H1 (cell line): ENCODE data around the gene COX5A. TPM values are rescaled to one million over a fixed set of nuclear protein-coding genes. Genes with fewer than 3 reads are reported as not detected.

ENCODE experiments used
- CTCF ChIA-PET: fragments of 300-600 bp; sonication (Branson Sonifier 250); formaldehyde crosslinking; loops from one replicate; lab custom pipeline; 2021; ENCODE audit not compliant: partially characterized antibody; lab: Charles Lee
- POLR2A ChIA-PET: fragments of 300-600 bp; sonication (Branson Sonifier 250); formaldehyde crosslinking; loops from one replicate; lab custom pipeline; 2021; ENCODE audit warnings: inconsistent platforms; ENCODE audit not compliant: partially characterized antibody; lab: Charles Lee
- DNase-seq, 2 experiments: peaks; one replicate each; pipeline versions ENCODE4 v3.0.0 to v3.0.0-alpha.2; 2010 to 2022; ENCODE audit warnings: low spot score in 2 of 2, low read depth in 1 of 2, mixed read lengths in 1 of 2
- FAIRE-seq: peaks from 2 replicates; lab custom pipeline; 2011; peaks lifted over from hg19 to GRCh38; lab: Jason Lieb, UNC
- H2AFZ ChIP-seq: 2 replicates; pipeline ENCODE4 v1.8.1; 2012; ENCODE audit warnings: low read length, inconsistent platforms
- H2AK5ac ChIP-seq: 2 replicates; pipeline ENCODE4 v1.6.1; 2013; ENCODE audit warnings: low read depth, low read length
- H2BK120ac ChIP-seq: replicated peaks from 2 replicates; pipeline ENCODE3; 2013; ENCODE audit warnings: low read depth, low read length, inconsistent platforms
- H2BK12ac ChIP-seq: 2 replicates; pipeline ENCODE4 v1.6.1; 2013; ENCODE audit warnings: low read depth, low read length
- H2BK15ac ChIP-seq: 2 replicates; pipeline ENCODE4 v1.6.1; 2013; ENCODE audit warnings: low read length
- H2BK20ac ChIP-seq: 2 replicates; pipeline ENCODE4 v1.6.1; 2013; ENCODE audit warnings: low read length
- H2BK5ac ChIP-seq: 2 replicates; pipeline ENCODE4 v1.6.1; 2013; ENCODE audit warnings: low read depth, low read length
- H3K14ac ChIP-seq: 2 replicates; pipeline ENCODE4 v1.6.1; 2013; ENCODE audit warnings: inconsistent platforms; ENCODE audit not compliant: insufficient read length
- H3K18ac ChIP-seq: 2 replicates; pipeline ENCODE4 v1.6.1; 2013; ENCODE audit warnings: low read length; ENCODE audit errors: extremely low read depth
- H3K23ac ChIP-seq: 2 replicates; pipeline ENCODE4 v1.6.1; 2013; ENCODE audit warnings: inconsistent platforms; ENCODE audit not compliant: insufficient read length
- H3K23me2 ChIP-seq: 2 replicates; pipeline ENCODE4 v1.6.1; 2013; ENCODE audit warnings: low read depth, low read length
- H3K27ac ChIP-seq: 2 replicates; pipeline ENCODE4 v1.6.1; 2011; ENCODE audit warnings: low read depth, low read length, inconsistent platforms
- H3K27me3 ChIP-seq, 4 experiments: replicated peaks in 1 of 4; 1 replicate in 1 of 4; 2 replicates in 3 of 4; pipeline versions ENCODE4 v1.6.1 to v1.8.1; 2011 to 2013; ENCODE audit warnings: low read length in 3 of 4, mild to moderate bottlenecking in 3 of 4, inconsistent platforms in 2 of 4, mixed read lengths in 2 of 4, moderate library complexity in 1 of 4; ENCODE audit not compliant: control insufficient read depth in 3 of 4, insufficient read depth in 3 of 4; ENCODE audit errors: extremely low read depth in 1 of 4
- H3K36me3 ChIP-seq, 4 experiments: 2 replicates each; pipeline versions ENCODE4 v1.6.1 to v1.8.1; 2011 to 2013; ENCODE audit warnings: mild to moderate bottlenecking in 4 of 4, low read length in 3 of 4, moderate library complexity in 2 of 4, control low read depth in 1 of 4, inconsistent platforms in 1 of 4; ENCODE audit not compliant: insufficient read depth in 4 of 4, control insufficient read depth in 2 of 4
- H3K4ac ChIP-seq: replicated peaks from 2 replicates; pipeline ENCODE3; 2013; ENCODE audit warnings: low read length, low read depth, mixed read lengths, inconsistent platforms; ENCODE audit not compliant: insufficient read length
- H3K4me1 ChIP-seq, 4 experiments: replicated peaks in 1 of 4; 1 replicate in 1 of 4; 2 replicates in 3 of 4; pipeline versions ENCODE4 v1.6.1 to v1.8.1; 2011 to 2013; ENCODE audit warnings: low read length in 3 of 4, inconsistent platforms in 2 of 4, mixed read lengths in 1 of 4; ENCODE audit not compliant: insufficient read depth in 4 of 4, control insufficient read depth in 3 of 4
- H3K4me2 ChIP-seq, 2 experiments: 2 replicates each; pipeline versions ENCODE4 v1.6.1 to v1.8.1; 2011 to 2013; ENCODE audit warnings: low read depth in 2 of 2, low read length in 2 of 2, control low read depth in 1 of 2, inconsistent platforms in 1 of 2, mild to moderate bottlenecking in 1 of 2; ENCODE audit not compliant: insufficient read depth in 1 of 2
- H3K4me3 ChIP-seq, 4 experiments: fragments of 200-600, 300-600 bp in 1 of 4; sonication (generic), shearing (Covaris generic), sonication (Bioruptor Twin) in 1 of 4; 2 replicates each; pipeline versions ENCODE4 v1.5.1 to v1.8.1; 2011 to 2016; ENCODE audit warnings: low read length in 4 of 4, low read depth in 3 of 4, control low read depth in 2 of 4, inconsistent platforms in 2 of 4, mild to moderate bottlenecking in 2 of 4, mixed read lengths in 1 of 4, moderate library complexity in 1 of 4; ENCODE audit not compliant: insufficient read depth in 2 of 4; ENCODE audit errors: extremely low read depth in 1 of 4
- H3K56ac ChIP-seq: replicated peaks from 2 replicates; pipeline ENCODE3; 2013; ENCODE audit warnings: low read depth, mild to moderate bottlenecking, mixed read lengths, low read length, inconsistent platforms; ENCODE audit not compliant: insufficient read length
- H3K79me1 ChIP-seq: 2 replicates; pipeline ENCODE4 v1.6.1; 2013; ENCODE audit warnings: low read depth, low read length, control low read depth
- H3K79me2 ChIP-seq, 2 experiments: 2 replicates each; pipeline versions ENCODE4 v1.6.1 to v1.8.1; 2012 to 2013; ENCODE audit warnings: low read length in 2 of 2, mild to moderate bottlenecking in 2 of 2, inconsistent platforms in 1 of 2; ENCODE audit not compliant: insufficient read depth in 2 of 2, control insufficient read depth in 1 of 2
- H3K9ac ChIP-seq, 4 experiments: replicated peaks in 1 of 4; 1 replicate in 1 of 4; 2 replicates in 3 of 4; pipeline versions ENCODE4 v1.6.1 to v1.8.1; 2011 to 2013; ENCODE audit warnings: low read depth in 3 of 4, low read length in 3 of 4, control low read depth in 2 of 4, mild to moderate bottlenecking in 2 of 4, moderate library complexity in 2 of 4, inconsistent platforms in 1 of 4; ENCODE audit errors: extremely low read depth in 1 of 4
- H3K9me3 ChIP-seq, 2 experiments: 2 replicates each; pipeline versions ENCODE4 v1.6.1 to v1.8.1; 2012 to 2013; ENCODE audit warnings: mild to moderate bottlenecking in 2 of 2, moderate library complexity in 2 of 2, control low read depth in 1 of 2, inconsistent platforms in 1 of 2, low read depth in 1 of 2, low read length in 1 of 2, mixed read lengths in 1 of 2; ENCODE audit not compliant: insufficient read depth in 2 of 2
- H4K20me1 ChIP-seq, 2 experiments: replicated peaks in 1 of 2; 2 replicates each; pipeline versions ENCODE3 to v1.8.1; 2011 to 2013; ENCODE audit warnings: inconsistent platforms in 2 of 2, low read length in 2 of 2, mild to moderate bottlenecking in 1 of 2; ENCODE audit not compliant: insufficient read depth in 2 of 2, control insufficient read depth in 1 of 2
- H4K5ac ChIP-seq: 2 replicates; pipeline ENCODE4 v1.6.1; 2013; ENCODE audit warnings: low read length, low read depth, mixed read lengths, inconsistent platforms; ENCODE audit not compliant: insufficient read length
- H4K8ac ChIP-seq: 2 replicates; pipeline ENCODE4 v1.8.0; 2013; ENCODE audit warnings: mild to moderate bottlenecking, moderate library complexity, low read length, inconsistent platforms; ENCODE audit not compliant: insufficient read depth; ENCODE audit errors: extremely low read depth
- H4K91ac ChIP-seq: replicated peaks from 2 replicates; pipeline ENCODE3; 2013; ENCODE audit warnings: low read length, mixed read lengths, inconsistent platforms; ENCODE audit not compliant: insufficient read length
- BCL11A ChIP-seq, 2 experiments: IDR thresholded peaks; one replicate each; pipeline ENCODE4 v1.6.1; 2011; ENCODE audit warnings: low read depth in 2 of 2, low read length in 2 of 2, mild to moderate bottlenecking in 2 of 2
- CHD1 ChIP-seq: IDR thresholded peaks from 2 replicates; pipeline ENCODE4 v1.6.1; 2012; ENCODE audit warnings: low read depth, low read length, improper control_type of control experiment
- E2F6 ChIP-seq: IDR thresholded peaks from 2 replicates; pipeline ENCODE4 v1.6.1; 2012; ENCODE audit warnings: inconsistent platforms
- GABPA ChIP-seq: IDR thresholded peaks from 2 replicates; pipeline ENCODE4 v1.6.1; 2011; ENCODE audit warnings: mild to moderate bottlenecking, low read length, moderate library complexity, borderline replicate concordance; ENCODE audit not compliant: insufficient read depth
- MAX ChIP-seq: IDR thresholded peaks from 2 replicates; pipeline ENCODE4 v1.6.1; 2012; ENCODE audit warnings: inconsistent platforms
- RAD21 ChIP-seq, 2 experiments: IDR thresholded peaks in 1 of 2; conservative IDR thresholded peaks in 1 of 2; 2 replicates each; pipeline ENCODE4 v1.6.1; 2011; ENCODE audit warnings: low read depth in 2 of 2, low read length in 2 of 2, improper control_type of control experiment in 1 of 2, inconsistent platforms in 1 of 2, mild to moderate bottlenecking in 1 of 2, moderate library complexity in 1 of 2
- SAP30 ChIP-seq: fragments of 300-600 bp; sonication (generic); IDR thresholded peaks from 2 replicates; pipeline ENCODE4 v1.7.1; 2012; ENCODE audit warnings: low read length, moderate library complexity, mild to moderate bottlenecking, inconsistent platforms; ENCODE audit not compliant: insufficient read depth, insufficient replicate concordance
- SUZ12 ChIP-seq: fragments of 200-600 bp; sonication (generic); IDR thresholded peaks from 2 replicates; pipeline ENCODE4 v1.6.1; 2012; ENCODE audit warnings: mild to moderate bottlenecking, inconsistent platforms, low read length, moderate library complexity, mixed read lengths
- TCF12 ChIP-seq: IDR thresholded peaks from 2 replicates; pipeline ENCODE4 v1.6.1; 2011; ENCODE audit warnings: low read depth, mild to moderate bottlenecking, low read length
- TEAD4 ChIP-seq: IDR thresholded peaks from 2 replicates; pipeline ENCODE4 v1.6.1; 2012; ENCODE audit warnings: low read depth, low read length, inconsistent platforms, mixed read lengths
- USF2 ChIP-seq: IDR thresholded peaks from 2 replicates; pipeline ENCODE4 v1.6.1; 2011; ENCODE audit warnings: low read length, improper control_type of control experiment
- WGBS, 2 experiments: shearing (Covaris generic) in 1 of 2; methylation state at CpG; one replicate each; pipeline versions ENCODE4 v1.1.6 to v1.1.7; 2013 to 2015; ENCODE audit warnings: low lambda C conversion rate in 2 of 2, mixed read lengths in 2 of 2, inconsistent platforms in 1 of 2, low coverage in 1 of 2, missing lambda C conversion rate in 1 of 2; ENCODE audit not compliant: insufficient replicate concordance in 2 of 2, insufficient coverage in 1 of 2, insufficient read length in 1 of 2; ENCODE audit errors: extremely low coverage in 1 of 2, missing lambda C conversion rate in 1 of 2; 5-methylcytosine and 5-hydroxymethylcytosine counted together
- polyA plus RNA-seq, 7 experiments: library from polyadenylated mRNA; depleted of rRNA in 3 of 7; stranded (reverse) in 5 of 7; unstranded in 2 of 7; fragments of >200 nt in 5 of 7; fragments of 200-250 nt in 2 of 7; gene quantifications; 1 replicate in 5 of 7; 2 replicates in 1 of 7; 4 replicates in 1 of 7; pipeline versions ENCODE4 v1.2.1 to v1.2.3, GENCODE V29; 2011 to 2013; ENCODE audit warnings: missing spikeins in 2 of 7, mixed read lengths in 2 of 7
- total RNA-seq: library from RNA; stranded (reverse); fragmentation: NEBNext Ultra II Directional; extraction: Animal tissue kit (Norgen Biotek cat#: 25700); gene quantifications from 2 replicates; pipeline ENCODE4 v1.2.1, GENCODE V29; 2021

COX5A gene
- total and polyA plus RNA-seq, 2 of the 8 experiments (the other 6 are each of a cell fraction or from before 2014, with no cell fraction given) = 270 to 367 TPM

- Histone ChIP-seq H2BK15ac (no peak overlapping the region), H4K20me1 (no peaks in the 10 kb centered on the region), H3K4ac (no peak overlapping the region), H4K91ac (no peak overlapping the region), H3K18ac (no peak overlapping the region), H2AFZ (no peak overlapping the region), H2AK5ac (no peak overlapping the region), H3K79me2 (no peaks in the 10 kb centered on the region), H4K5ac (no peak overlapping the region), H4K8ac (no peak overlapping the region), H3K9ac (no peak overlapping the region), H3K4me3 (no peak overlapping the region), H2BK20ac (no peak overlapping the region), H3K79me1 (no peaks in the 10 kb centered on the region), H2BK12ac (no peak overlapping the region), H2BK5ac (no peak overlapping the region), H3K4me1 (peaks cover 0 to 8% (median 3%) of the 10 kb centered on the region in 4 experiments; a peak in 6 of 7 replicates), H3K23ac (no peak overlapping the region), H3K56ac (no peak overlapping the region), H2BK120ac (no peak overlapping the region), H3K14ac (no peak overlapping the region), H3K9me3 (no peaks in the 10 kb centered on the region), H3K36me3 (no peaks in the 10 kb centered on the region), H3K27ac (no peak overlapping the region), H3K27me3 (no peaks in the 10 kb centered on the region), H3K4me2 (no peak overlapping the region), H3K23me2 (peaks cover 8% of the 10 kb centered on the region)
- FAIRE-seq = no peak
- ChIA-PET CTCF (interaction anchor here (0.7 to 2.4 kb wide), 5 partner anchors 45 to 472 kb away, joined by 3 to 6 read pairs (median 3); no protein-coding TSS in a partner anchor), POLR2A (interaction anchor here (1.0 to 1.9 kb wide), 3 partner anchors 8 to 16 kb away, joined by 3 to 6 read pairs (median 5); no protein-coding TSS in a partner anchor)
- WGBS, 2 experiments = 91% methylated on average over 5 of the region's 5 CpGs; no CpG with 5 or more reads in 1 of the 2 experiments
- no peak for DNase-seq
- no peak for TF ChIP-seq E2F6
- TF ChIP-seq SUZ12 = no peak
- no peak for TF ChIP-seq BCL11A (IDR thresholded peaks at IDR 0.05; ENCODE audit: low read depth in 2 of 2, low read length in 2 of 2)
- no peak for TF ChIP-seq SAP30
- TF ChIP-seq TCF12 = no peak
- TF ChIP-seq MAX = no peak
- no peak for TF ChIP-seq RAD21 (IDR thresholded peaks at IDR 0.05 in 1 of 2, conservative IDR thresholded peaks at IDR 0.05 in 1 of 2; ENCODE audit: low read depth in 2 of 2, low read length in 2 of 2)
- TF ChIP-seq USF2 = no peak
- no peak for TF ChIP-seq GABPA
- TF ChIP-seq CHD1 = no peak
- no peak for TF ChIP-seq TEAD4
Observed at GRCh38 chr15:74885461-74885860, 52.4 kb downstream of the COX5A start.
